NCI-H774 (cell line): Measurements from ENCODE around the gene SLC6A13.
"Not testable (repeated sequence)": the region's sequence is repeated elsewhere in the genome, so short reads cannot be mapped to it uniquely, and the experiment has no call there.

ENCODE experiments used
- DNase-seq: peaks from one replicate; lab custom pipeline; 2025; lab: John Stamatoyannopoulos, UW

The SLC6A13 gene

DNA sequence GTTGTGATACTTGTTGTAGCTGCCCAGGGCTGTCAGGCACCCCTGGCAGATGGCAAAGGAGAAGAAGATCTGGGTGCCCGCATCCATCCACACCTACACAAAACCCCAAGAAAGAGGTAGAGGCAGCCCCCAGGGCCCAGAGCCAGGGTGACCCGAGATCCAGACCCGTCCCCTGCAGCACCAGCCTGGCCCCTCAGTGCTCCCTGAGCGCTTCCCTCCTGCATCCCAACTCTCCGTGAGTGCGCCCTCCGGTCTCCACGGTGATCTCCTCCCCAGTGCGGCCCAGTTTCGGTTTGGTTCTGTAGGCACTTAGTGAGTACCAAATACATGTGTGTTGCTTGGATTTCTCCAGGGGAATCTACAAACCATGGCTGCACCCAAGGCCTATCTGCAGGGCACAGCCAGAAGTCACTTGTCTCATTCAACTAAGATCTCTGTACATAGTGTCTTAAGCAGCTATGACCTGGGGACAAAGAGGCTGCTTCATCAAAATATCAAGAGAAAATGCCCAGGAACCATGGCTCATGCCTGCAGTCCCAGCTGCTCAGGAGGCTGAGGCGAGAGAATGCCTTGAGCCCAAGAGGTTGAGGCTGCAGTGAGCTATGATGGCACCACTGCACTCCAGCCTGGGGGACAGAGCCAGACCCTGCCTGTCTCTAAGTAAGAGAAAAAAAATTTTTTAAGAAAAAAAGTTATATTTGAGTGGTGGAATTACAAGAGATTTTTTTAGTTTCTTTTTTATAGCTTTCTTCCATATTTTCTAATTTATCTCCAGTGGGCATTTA is 64.5 kb downstream of the SLC6A13 start:
- DNase-seq = no peak

DNA sequence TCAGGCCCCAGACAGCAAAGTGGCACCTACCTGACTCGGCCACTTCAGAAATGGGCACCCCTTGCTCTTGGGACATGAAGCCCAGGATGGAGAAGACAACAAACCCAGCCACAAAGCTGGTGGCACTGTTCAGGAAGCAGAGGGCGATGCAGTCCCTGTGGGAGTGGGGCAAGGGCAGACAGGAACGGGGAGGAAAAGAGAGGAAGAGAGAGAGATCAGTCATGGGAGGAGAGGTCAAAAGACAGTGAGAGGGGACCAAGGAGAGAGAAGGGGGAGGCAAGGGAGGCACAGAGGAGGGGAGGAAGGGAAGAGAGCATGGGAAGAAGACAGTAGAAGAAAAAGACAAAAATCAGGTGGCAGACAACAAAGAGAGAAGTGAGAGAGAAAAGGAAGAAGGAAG is 65.3 kb downstream of the SLC6A13 start:
- no peak for DNase-seq

- no peak for DNase-seq
These were observed 66.2 kb downstream of the SLC6A13 start for GRCh38 chr12:196436-196835.

GRCh38 chr12:195951-196350 is 66.7 kb downstream of the SLC6A13 start:
- DNase-seq = no peak

- DNase-seq = no peak
These were observed 67.5 kb downstream of the SLC6A13 start for GRCh38 chr12:195156-195555.

DNA sequence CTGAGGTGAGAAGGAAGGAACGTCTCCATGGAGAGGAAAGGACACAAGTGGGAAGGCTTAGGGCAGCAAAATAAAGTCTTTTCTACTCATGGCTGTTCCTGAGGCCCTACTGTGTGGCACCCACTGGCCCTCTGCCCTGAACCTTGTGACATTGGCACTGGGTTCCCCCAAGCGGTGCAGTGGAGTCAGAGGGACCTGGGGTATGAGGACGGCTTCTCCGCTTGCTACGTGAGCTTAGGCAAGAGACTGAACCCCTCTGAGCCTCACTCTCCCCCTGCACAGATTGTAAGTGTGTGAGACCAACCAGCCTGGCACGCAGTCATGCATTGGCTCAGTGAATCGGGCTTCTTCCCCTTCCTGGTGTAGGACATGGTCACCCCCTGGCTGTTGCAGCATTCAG is 68.4 kb downstream of the SLC6A13 start:
- DNase-seq = no peak

- DNase-seq = no peak
These were observed 69.4 kb downstream of the SLC6A13 start for GRCh38 chr12:193261-193660.

DNA sequence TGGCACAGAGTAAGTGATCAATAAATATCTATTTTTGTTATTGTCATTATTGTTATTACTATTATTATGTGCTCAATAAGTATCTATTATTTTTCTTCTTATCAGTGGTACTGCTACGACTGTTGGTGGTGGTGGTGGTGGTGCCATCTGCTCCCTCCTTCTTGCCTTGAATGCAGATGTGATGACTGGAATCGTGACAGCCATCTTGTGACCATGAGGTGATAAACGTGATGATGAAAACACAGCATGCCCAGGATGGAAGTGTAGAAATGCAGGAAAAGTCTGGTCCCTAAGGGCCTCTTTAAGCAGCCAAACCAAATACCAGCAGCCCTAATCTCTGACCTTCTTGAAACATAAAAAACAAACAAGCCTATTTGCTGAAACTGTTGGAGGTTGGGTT is 71.1 kb downstream of the SLC6A13 start:
- DNase-seq = no peak

GRCh38 chr12:190881-191280 is 71.8 kb downstream of the SLC6A13 start:
- no peak for DNase-seq

- no peak for DNase-seq
These were observed 73.0 kb downstream of the SLC6A13 start for GRCh38 chr12:189622-189962.

- DNase-seq = peak; percentile 75
These were observed 73.6 kb downstream of the SLC6A13 start for GRCh38 chr12:188910-189621.

DNA sequence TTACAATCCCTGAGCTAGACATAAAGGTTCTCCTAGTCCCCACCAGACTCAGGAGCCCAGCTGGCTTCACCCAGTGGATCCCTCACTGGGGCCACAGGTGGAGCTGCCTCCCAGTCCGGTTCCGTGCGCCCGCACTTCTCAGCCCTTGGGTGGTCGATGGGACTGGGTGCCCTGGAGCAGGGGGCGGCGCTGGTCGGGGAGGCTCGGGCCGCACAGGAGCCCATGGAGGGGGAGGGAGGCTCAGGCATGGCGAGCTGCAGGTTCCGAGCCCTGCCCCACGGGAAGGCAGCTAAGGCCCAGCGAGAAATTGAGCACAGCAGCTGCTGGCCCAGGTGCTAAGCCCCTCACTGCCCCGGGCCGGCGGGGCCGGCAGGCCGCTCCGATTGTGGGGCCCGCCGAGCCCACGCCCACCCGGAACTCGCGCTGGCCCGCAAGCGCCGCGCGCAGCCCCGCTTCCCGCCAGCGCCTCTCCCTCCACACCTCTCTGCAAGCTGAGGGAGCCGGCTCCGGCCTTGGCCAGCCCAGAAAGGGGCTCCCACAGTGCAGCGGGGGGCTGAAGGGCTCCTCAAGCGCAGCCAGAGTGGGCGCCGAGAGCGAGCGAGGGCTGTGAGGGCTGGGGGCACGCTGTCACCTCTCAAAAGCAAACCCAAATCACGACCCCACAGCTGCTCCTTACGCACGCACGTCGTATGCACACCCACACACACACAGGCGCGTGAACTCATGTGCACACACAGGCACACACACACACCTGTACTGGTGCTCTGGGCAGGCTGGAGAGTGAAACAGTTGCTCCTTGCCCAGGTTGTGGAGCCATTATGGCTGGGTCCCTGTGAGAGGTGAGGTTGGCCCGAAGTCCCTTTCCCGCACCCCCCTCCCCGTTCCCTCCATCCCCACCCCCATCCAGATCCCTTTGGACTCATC is 74.4 kb downstream of the SLC6A13 start:
- DNase-seq = not testable (repeated sequence)

DNA sequence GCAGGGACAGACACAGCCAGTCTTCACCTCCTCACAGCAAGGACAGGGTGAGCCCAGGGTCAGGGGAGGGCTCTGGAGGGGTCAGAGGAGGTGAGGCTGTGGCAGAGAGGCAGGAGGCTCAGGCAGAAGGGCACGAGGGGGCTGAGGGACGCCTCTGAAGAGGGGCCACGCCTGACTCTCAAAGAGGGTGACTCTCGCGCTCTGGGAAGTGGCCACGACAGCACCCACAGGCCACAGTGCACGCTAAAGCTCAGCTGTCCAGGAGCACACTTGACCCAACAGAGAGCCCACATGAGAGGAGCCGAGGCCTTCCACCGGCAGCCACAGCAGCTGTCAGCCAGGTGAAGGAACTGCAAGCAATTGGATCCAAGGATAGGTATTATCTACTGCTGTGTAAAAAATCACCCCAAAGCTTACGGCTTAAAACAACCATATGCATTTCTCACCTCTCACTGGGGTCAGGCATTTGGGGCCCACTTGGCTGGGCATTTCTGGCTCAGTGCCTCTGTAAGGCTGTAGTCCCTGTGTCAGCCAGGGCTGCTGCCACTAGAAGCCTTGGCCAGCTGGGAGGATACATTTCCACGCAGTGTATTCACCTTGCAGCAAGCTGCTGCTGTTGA is 76.5 kb downstream of the SLC6A13 start:
- DNase-seq = no peak

GRCh38 chr12:185576-185955 is 77.1 kb downstream of the SLC6A13 start:
- no peak for DNase-seq

DNA sequence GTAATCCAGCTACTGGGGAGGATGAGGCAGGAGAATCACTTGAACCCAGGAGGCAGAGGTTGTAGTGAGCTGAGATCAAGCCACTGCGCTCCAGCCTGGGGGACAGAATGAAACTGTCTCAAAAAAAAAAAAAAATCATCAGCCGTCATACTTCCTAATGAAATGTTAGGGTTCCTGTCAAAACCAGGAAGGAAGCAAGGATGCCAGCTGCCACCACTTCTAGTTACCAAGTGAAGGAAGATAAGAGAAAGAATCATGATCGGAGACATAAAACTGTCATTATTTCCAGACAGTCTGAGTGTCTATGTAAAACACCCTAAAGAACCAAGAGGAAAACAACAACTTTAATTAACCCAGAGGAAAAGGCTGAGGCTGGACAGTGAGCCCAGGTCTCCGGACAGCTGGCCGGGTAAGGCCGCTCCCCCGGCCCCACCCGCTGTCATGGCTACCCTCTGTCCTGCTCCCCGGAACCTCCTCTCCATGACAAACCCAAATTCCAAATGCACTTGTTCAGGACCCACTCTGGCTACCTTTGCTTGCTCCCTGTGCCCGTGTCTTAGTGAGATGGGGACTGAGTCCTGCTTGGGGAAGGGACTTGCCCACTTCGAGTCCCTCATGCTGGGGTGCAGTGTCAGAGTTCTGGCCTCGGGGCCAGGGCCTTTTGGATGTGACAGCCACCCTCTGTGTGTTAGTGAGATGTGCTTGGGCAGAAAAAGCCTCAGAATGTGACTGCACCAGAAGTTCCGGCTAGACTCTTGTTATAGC is 77.6 kb downstream of the SLC6A13 start:
- no peak for DNase-seq

- no peak for DNase-seq
These were observed 80.2 kb downstream of the SLC6A13 start for GRCh38 chr12:182381-182892.

DNA sequence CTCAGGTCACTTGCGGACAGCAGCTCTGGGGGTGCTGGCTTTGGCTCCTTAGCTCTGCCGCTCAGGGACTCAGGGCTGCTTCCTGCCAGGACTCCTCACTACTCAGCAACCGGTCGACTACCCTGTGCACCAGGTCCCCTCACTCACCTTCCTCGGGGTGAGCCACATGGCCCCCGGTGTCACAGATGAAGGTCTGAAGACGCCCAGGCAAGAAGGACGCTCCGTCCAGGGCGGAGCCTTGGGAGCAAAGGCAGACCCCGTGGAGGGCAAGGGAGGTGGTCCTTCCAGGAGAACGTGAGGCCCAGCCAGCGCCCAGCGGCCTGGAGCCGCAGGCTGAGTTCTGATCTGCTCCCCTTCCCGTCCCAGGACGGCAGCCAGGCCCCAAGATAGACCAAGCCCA is 80.7 kb downstream of the SLC6A13 start:
- DNase-seq = no peak

DNA sequence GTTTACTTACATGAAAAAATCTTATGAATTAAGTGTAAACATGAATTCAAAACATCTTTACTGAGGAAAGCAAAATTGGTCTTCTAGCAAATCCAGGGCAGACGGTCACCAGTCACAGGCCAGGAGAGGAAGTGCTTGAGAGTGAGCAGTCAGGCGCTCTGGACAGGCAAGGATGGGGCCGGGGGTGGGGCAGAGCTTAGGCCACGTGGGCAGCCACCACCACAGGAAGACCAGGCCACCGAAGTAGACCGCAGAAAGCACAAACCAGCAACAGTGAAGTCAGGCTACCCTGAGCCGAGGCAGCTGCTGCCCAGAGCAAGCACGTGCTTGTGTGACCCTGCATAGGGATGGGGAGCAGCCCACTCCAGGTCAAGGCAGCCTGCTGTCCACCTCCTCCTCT is 82.2 kb downstream of the SLC6A13 start:
- no peak for DNase-seq

- no peak for DNase-seq
These were observed 82.8 kb downstream of the SLC6A13 start for GRCh38 chr12:179885-180284.

DNA sequence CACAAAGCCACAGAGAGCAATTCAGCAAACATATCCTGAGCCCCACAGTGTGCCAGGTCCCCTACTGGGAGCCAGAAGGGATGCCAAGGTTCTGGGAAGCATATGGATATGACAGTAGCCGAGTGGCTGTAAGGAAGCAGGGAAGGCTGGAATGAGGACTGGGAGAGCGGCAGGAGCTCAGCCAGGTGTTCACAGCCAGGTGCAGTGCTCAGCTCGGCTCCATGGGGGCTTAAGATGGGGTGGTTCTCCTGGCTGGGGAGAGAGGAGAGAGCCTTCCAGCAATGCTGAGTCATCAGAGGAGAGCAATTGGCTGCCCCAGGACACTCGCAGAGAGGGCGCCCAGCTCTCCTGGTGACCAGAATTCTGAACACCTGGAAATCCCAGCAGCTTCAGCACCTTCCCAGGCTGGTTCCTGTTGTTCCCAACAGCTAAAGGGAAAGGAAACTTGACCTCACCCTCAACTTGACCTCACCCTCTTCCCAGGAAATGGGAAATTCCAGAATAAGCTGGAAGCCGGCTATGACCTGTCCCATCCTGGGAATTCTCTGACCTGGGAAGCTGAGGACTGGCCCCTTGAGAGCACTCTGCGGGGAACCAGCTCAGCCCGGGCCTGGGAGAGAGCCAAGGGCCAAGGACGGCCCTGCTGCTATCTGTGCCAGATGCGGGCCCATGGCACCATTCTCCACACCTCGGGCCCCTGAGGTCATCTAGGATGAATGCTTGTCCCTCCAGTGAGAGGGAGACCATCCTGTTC is 83.3 kb downstream of the SLC6A13 start:
- DNase-seq = no peak

- DNase-seq = no peak
These were observed 83.9 kb downstream of the SLC6A13 start for GRCh38 chr12:178829-179109.
